Measurements from ENCODE around the gene KRTAP10-4.
"Not testable (repeated sequence)": the region's sequence is repeated elsewhere in the genome, so short reads cannot be mapped to it uniquely, and the experiment has no call there.

Gene KRTAP10-4

DNA sequence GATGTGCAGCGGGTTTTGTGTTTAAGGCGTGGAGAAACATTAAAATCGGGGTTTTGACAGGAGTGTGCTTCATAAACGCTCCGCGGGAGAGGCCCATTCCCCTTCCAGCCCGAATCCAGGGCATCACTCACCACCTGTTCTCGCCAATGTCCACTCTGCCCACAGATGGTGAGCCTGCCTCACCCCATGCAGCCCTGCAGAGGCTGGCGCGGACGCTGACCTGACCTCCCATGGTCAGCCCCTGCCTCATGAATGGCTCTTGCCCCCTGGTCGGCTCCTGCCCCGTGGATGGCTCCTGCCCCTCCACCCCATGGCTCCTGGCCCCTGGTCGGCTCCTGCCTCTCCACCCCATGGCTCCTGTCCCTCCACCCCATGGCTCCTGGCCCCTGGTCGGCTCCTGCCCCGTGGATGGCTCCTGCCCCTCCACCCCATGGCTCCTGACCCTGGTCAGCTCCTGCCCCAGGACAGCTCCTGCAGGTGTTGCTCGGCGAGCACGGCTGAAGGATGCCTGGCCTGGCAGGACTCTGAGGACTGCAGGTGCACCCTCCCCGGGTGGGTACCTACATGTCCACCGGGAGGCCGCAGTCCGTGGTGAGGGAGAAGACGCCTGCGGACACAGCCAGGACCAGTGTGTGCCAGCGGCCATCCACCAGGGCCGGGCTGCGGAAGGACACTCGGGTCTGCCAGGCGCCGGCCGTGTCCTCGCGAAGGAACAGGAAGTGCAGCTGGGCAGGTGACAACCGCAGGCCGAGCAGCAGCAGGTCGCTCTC lies 40.2 kb upstream of the KRTAP10-4 start:
- DNase-seq: peak in 12 of 42 donors; percentile 2 to 19 (median 9)
- intact Hi-C loops (cut with DNase I): no loop called here

DNA sequence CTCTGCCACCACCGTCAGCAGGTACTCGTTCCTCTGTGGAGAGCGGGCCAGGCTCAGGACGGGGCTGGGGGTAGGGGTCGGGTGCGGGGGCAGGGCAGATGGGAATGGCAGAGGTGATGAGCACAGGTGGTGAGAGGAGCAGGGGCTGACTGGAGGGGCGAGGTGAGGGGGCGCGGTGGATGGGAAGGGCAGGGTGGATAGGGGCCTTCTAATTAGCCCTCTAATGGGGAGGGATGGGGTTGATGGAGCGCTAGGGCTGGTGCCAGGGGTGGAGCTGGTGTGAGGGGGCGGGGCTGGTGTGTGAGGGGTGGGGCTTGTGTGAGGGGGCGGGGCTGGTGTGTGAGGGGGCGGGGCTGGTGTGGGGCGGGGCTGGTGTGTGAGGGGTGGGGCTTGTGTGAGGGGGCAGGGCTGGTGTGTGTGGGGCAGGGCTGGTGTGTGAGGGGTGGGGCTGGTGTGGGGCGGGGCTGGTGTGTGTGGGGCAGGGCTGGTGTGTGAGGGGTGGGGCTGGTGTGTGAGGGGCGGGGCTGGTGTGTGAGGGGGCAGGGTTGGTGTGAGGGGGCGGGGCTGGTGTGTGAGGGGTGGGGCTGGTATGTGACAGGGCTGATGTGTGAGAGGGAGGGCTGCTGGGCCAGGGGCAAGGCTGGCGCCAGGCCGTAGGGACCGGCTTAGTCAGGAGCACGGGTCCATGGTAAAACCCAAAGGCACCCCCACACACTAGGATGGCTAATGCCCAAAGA lies 39.5 kb upstream of the KRTAP10-4 start:
- intact Hi-C loops (cut with DNase I): no loop called here

DNA sequence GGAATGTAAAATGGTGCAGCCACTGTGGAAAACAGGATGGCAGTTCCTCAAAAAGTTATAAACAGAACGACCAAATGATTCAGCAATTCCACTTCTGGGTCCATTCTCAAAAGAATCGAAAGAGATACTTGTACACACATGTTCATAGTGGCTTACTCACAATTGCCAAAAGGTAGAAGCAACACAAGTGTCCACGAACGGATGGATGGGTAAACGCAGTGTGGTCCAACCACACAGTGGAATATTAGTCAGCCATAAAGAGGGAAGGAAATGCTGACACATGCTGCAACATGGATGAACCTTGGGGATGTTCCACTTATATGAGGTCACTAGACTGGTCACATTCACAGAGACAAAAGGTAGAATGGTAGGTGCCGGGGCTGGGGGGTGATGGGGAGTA lies 38.8 kb upstream of the KRTAP10-4 start:
- DNase-seq: peak in 4 of 42 donors; percentile 0 to 6 (median 3)
- intact Hi-C loops (cut with DNase I): no loop called here

More for the DNA sequence above, 39.5 kb upstream of the KRTAP10-4 start:
- DNase-seq: peak in 7 of 42 donors; percentile 0 to 17 (median 3)

DNA sequence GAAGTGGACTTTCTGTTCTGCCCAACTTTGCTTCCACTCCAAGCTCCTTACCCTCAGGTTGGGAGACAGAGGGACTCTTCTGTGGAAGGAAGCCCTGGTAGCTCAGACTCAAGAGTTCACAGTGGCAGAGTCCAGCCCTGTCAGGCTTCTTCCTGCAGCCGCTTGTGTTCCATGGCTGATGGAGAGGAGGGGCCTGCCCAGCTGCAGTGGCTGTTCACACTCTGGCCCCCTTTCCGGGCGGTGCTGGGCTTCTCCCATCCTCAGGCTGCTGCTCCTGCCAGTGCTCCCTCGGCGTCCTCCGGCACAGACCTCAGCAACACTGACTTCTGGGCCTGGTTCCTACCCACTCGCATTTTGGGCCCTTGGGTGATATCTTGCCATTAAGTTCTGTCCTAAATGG lies 37.6 kb upstream of the KRTAP10-4 start:
- intact Hi-C loops (cut with DNase I): no loop called here
- peak in 11 of 42 donors; percentile 2 to 43 (median 5) for DNase-seq

DNA sequence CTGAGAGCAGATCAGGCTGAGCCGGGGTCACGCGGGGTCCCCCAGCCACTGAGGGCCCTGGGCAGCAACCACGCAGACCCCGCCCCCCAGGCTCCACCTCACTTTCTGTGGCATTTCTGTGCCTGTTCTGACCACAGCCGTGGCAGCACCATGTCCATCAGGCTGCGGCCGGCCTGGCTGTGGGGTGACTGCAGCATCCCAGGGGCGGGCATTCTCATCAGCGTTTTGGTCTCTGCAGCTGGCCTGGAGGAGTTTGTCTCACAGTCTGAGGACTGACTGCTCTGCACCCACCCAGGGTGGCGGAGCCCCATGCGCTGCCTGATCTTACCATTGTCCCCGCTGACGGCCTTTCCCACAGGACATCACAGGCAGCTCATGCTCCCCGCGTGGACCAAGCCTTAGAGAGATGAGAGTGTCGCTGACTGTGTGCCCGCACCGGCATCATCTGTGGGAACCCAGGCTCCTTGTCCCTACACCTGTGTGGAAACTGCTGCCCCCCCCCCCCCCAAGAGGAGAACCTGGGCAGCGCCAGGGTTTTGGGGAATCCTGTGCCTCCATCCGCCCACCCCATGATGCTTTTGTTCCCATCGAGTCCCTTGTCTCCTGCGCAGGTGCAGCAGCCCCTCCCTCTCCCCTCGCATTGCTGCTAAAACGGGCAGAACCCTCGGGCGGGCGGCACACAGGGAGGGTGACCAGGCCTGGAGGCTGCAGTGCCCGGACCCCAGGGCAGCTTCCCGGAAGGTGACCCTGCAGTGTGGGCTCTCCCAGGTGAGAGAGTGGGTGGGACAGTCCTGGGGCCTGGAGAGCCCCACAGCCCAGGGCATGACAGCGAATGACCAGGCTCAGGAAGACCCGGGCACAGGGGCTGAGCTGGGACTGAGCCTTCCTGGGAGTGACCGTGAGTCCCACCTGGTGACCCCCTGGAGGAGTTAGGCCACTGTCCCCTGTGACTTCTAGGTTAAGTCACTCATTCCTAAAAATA lies 35.3 kb upstream of the KRTAP10-4 start:
- intact Hi-C loops (cut with DNase I): no loop called here
- peak in 12 of 42 donors; percentile 1 to 34 (median 14) for DNase-seq

DNA sequence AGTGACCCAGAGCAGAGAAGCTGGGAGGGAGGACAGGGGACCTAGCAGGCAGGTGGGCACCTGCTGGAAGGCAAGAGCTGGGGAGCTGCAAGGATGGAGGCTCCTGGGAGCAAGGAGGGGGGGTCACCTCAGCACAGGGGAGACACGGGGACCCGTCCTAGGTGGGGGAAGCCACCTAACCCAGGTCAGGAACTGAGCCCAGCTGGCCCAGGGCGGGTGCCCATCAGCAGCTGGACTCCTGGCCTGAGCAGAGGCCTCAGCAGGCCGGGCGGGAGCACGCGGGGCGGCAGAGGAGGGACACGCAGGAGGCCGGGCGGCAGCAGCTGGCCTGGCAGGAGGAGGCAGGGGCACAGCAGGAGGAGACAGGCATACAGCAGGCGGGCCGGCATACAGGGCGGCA lies 34.5 kb upstream of the KRTAP10-4 start:
- DNase-seq: peak in 8 of 42 donors; percentile 0 to 26 (median 6)

DNA sequence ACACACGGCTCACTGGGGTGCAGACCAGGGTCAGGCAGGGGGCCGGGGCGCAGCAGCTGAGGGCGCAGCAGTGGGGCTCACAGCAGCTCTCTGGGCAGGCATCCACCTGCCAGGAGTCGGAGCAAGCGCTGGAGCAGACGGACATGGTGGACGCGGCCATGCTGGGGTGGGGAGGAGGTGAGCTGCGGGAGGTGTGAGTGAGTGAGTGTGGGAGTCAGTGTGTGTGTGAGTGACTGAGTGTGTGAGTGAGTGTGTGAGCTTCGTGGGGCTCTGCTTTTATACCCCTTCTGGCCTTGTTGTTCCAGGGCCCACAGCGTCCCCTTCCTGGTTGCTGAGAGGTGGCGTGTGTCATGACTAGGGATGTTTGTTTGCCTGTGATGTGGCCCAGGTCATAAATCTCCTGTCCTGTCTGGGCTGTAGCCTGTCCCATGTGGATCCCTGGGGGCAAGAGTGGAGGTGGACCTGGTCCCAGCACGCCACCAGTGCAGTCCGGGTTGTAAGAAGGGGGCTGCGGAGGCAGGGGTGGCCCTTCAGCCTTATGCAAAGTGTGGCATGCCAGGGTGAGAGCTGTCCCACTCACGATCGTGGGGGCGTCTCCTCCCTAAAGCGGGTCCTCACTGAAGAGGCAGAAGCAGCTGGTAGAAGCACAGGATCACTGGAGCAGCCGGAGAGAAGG lies 33.4 kb upstream of the KRTAP10-4 start, which contains the start of gene KRTAP10-1:
KRTAP10-1 (minus strand) TSS at position 205 of the 676 bp plus-strand sequence; CDS start at position 160, 45 bp downstream.
- peak in 10 of 42 donors; percentile 0 to 39 (median 14) for DNase-seq
- intact Hi-C loops (cut with DNase I): no loop called here

More for the DNA sequence above, 34.5 kb upstream of the KRTAP10-4 start:
- intact Hi-C loops (cut with DNase I): no loop called here

DNA sequence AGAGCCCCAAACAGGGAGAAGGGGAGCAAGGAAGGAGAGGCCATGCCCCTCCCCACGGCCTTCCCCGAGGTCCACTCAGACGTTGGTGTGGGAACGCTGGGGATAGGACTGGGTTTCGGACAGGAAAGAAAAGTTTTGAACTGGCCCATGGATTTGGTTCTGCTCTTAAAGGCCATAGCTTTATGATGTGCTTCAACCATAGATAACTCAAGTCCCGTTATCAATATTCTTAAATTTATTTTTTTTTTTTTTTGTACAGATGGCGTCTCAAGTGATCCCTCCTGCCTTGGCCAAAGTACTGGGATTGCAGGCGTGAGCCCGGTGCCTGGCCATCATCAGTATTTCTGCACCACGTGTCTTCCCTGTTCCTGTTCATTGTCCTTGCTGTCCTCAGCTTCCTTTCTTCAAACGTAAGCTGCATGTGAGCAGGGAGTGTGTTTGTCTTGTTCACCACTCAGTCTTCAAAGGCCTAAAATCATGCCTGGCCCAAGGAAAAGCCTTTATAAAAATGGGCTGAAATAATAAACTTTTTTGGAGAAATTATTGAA lies 32.7 kb upstream of the KRTAP10-4 start:
- peak in 7 of 42 donors; percentile 1 to 29 (median 14) for DNase-seq
- intact Hi-C loops (cut with DNase I): no loop called here

DNA sequence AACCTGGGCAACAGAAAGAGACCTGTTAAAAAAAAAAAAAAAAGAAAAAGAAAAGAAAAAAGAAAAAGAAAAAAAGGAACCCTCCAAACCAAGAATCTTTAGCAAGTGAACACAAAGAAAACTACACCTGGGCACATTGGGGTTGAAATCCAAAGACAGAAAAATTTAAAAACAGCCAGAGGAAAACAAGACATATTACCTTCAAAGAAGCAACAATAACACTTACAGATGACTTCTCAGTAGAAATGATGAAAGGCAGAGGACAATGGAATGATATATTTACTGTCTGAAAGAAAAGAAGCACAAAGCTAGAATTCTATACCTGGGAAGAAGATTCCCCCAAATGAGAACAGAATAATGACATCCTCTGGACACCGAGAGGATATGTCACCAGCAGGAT lies 30.8 kb upstream of the KRTAP10-4 start:
- intact Hi-C loops (cut with DNase I): no loop called here

DNA sequence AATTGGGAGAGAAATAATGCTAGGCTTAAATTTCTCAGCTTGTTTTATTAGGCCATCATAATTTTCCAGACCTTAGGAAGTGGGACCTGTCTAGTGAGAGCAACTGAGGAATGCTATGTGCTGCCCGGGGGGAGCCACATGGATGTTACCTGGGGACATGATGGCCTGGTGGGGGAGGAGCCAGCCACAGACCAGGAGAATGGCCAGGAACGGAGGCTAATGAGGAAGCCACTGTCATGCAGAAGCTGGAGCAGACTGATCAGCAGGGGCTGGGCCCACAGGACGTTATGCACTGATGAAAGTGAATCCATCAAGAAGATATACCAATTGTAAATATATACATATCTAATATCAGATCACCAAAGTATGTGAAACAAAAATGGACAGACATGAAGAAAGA lies 29.0 kb upstream of the KRTAP10-4 start:
- intact Hi-C loops (cut with DNase I): no loop called here
- DNase-seq: peak in 3 of 42 donors; percentile 1 to 6 (median 1)

More for the DNA sequence above, 30.8 kb upstream of the KRTAP10-4 start:
- no peak for DNase-seq

DNA sequence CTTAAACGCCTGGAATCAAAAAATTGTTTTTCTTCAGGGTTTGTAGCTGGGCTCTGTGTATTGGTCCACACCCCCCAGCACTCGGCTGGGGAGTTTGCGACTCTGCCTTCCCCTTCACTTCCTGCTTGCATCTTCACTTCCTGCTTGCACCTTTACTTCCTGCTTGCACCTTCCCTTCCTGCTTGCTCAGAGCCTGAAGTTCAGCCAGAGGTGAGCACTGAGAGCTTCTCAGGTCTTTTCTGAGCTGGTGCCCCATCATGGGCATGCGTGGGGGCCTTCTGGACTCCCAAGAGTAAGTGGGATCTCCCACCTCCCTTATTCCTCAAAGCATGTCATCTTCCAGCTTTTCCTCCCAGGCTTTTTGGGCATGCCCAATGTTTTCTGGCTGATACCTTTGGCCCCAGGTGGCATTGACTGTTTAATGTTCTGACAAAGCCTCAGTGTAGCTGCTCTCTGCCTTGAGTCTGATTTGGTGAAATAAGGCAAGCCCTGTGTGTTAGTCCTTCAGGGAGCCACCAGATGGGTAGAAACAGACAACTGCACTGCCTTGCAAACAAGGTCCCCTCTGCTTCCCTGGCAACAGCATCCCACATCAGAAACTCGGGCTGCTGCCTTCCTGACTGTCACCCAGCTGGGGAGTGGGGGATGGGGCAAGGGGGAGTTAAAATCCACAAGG lies 25.7 kb upstream of the KRTAP10-4 start:
- intact Hi-C loops (cut with DNase I): no loop called here

DNA sequence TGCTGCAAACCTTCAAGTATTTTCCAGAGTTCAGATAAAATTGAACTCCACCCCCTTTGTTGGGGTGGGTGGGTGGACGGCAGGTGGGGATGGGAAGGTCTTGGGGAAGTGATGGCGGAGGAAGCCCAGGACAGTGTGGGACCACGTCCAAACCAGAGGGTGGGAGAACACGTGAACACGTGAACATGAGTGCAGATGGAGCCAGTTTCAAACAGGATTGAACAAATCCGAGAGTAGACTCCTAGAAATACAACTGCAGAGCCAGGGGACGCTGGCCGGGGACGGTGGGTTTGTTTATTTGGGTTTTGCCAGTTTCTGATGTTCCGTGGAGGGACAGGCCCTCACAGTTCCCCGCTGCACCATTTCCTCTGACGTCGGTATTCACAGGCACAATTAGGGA lies 25.1 kb upstream of the KRTAP10-4 start:
- intact Hi-C loops (cut with DNase I): no loop called here
- peak in 3 of 42 donors; percentile 1 to 22 (median 4) for DNase-seq

More for the DNA sequence above, 25.7 kb upstream of the KRTAP10-4 start:
- DNase-seq: peak in 5 of 42 donors; percentile 1 to 21 (median 5)

DNA sequence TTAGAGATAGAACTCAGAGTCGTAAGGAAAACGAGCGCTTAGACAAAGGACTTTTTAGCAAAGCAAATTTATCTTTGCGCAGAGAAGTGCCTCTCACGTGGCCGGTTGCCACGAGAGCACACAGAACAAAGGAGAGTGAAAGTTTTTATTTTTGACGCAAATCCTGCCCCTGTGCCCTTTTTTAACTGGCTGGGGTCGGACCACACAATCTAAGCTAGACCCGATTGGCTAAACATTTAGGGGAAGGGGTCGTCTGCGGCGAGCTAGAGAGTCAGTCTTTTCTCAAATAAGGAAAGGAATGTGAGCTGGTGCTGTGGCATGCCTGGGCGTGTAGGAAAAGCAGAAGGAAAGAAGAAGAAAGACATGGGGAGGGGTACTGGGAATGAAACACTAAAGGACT lies 24.6 kb upstream of the KRTAP10-4 start:
- DNase-seq: peak in 4 of 42 donors; percentile 6 to 20 (median 12)
- intact Hi-C loops (cut with DNase I): no loop called here

DNA sequence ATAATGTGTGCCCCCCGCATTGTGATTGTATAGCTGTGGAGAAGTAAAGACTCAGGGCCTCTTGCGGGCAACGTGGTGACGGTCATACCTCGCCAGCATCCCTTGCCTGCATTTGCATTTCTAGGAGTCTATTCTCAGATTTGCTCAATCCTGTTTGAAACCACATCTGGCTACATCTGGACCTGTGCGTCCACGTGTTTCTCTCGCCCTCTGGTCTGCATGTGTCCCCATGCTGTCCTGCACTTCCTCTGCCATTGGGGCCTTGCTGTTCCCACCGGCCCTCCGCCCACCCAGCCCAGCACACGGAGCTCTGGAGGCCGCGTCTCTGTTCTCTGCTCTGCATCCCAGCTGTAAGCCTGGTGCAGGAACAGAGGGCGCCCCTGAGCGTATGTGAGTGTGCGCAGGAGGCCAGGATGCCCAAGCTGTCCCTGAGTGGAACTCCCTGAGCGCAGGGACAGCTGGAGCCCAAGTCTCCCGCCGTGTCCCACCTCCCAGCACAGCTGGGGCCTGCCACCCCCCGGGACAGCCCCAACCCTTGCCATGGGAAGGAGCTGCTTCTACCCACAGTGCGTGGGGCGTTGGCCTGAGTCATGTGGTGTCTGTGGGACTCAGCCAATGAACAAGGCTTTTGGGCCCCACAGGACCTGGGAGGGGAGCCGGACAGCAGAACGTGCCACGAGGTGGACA lies 23.9 kb upstream of the KRTAP10-4 start:
- peak in 8 of 42 donors; percentile 7 to 30 (median 12) for DNase-seq
- intact Hi-C loops (cut with DNase I): no loop called here

DNA sequence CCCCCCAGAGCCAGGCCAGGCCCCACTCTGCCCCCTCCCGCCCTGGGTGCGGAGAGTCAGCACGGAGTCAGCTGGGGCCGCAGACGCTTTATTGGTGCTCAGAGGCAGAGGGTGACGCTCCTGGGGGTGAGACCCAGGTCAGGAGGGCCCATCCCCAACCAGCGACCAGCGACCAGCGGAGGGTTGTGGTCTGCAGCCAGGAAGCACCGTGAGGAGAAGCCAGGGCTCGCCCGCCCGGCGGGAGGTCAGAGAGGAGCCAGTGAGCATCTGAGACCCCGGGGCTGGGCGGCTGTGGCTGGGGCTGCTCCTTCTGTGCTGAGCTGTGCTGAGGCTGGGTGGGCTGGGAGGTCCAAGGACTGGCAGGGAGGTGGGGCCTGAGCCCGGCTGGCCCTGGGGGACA lies 23.2 kb upstream of the KRTAP10-4 start:
- intact Hi-C loops (cut with DNase I): not testable (repeated sequence)
- DNase-seq: peak in 10 of 42 donors; percentile 2 to 24 (median 9)

DNA sequence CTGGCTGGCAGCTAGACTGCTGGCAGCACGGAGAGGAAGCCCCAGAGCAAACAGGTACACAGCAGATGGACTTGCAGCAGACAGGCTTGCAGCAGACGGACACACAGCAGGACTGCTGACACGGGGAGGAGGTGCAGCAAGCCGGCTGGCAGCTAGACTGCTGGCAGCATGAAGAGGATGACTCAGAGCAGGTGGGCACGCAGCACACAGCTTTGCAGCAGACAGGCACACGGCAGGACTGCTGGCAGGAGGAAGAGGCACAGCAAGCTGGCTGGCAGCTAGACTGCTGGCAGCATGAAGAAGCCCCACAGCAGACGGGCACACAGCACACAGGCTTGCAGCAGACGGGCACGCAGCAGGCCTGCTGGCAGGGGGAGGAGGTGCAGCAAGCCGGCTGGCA lies 22.7 kb upstream of the KRTAP10-4 start:
- intact Hi-C loops (cut with DNase I): no loop called here
- DNase-seq: peak in 5 of 42 donors; percentile 1 to 23 (median 11)
